OCI-LY3 (cell line): ENCODE measurements around the gene PDE4D.

Experiments used
- CTCF ChIP-seq: fragments of 200-600, 300-600 bp; sonication (generic); IDR thresholded peaks from 2 replicates; pipeline ENCODE4 v1.5.1; 2014; ENCODE audit warnings: antibody characterized with exemption, low read length, low read depth
- EZH2phosphoT487 ChIP-seq: fragments of 200-600 bp; shearing (Covaris generic); IDR thresholded peaks from 2 replicates; pipeline ENCODE4 v1.6.1; 2018; ENCODE audit warnings: antibody characterized with exemption, mixed run types, low read depth

- no peak for TF ChIP-seq CTCF
- no peak for TF ChIP-seq EZH2phosphoT487
Observed at GRCh38 chr5:59090323-59090722, 803.2 kb downstream of the PDE4D start.
